Fibroblast of skin of left quadriceps (primary cell): ENCODE data around the gene BAHCC1.
A peak's percentile ranks its signal among the peaks of the same experiment; 100 is the strongest.
"Not testable (repeated sequence)": the region's sequence is repeated elsewhere in the genome, so short reads cannot be mapped to it uniquely, and the experiment has no call there.

ENCODE experiments used
- DNase-seq, 2 experiments: peaks; one replicate each; pipeline ENCODE4 v3.0.0-alpha.2; 2013; ENCODE audit warnings: low read depth in 2 of 2

BAHCC1 gene

DNA sequence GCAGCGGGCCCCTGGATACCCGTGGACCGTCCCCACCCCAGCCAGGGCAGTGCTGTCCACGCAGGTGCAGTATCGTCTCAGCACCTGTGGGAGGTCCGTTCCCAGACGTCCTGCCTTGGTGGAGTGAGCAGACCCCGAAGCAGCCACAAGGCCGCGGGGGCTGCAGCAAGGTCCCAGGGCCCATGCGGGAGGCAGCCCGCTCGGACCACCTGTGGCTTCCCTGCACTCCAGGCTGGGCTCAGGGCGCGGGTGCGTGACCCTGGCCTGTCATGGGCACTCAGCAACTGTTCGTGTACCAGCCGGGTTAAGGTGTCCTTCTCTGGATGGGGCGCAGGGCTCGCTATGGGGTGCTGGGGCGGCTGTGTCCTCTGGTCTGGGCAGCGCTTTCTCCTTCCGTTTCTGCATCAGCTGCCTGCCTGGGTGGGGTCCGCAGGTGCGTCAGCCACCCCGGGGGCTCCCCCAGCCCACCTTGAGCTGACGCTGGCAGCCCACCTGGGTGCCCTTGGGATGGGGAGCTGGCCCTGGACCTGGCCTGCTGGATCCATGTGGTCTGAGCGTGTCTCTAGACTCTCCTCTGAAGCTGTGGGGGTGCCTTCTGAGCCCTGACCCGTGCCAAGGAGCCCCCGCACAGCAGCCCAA lies 18.4 kb downstream of the BAHCC1 start:
- DNase-seq = no peak

GRCh38 chr17:81414756-81415516 lies 19.7 kb downstream of the BAHCC1 start:
- no peak for DNase-seq

GRCh38 chr17:81415681-81416080 lies 20.4 kb downstream of the BAHCC1 start:
- DNase-seq = no peak

GRCh38 chr17:81416612-81417011 lies 21.4 kb downstream of the BAHCC1 start:
- no peak for DNase-seq

- peak in 1 of 2 experiments; percentile 74 for DNase-seq
These were observed 22.0 kb downstream of the BAHCC1 start for GRCh38 chr17:81417049-81417878.

DNA sequence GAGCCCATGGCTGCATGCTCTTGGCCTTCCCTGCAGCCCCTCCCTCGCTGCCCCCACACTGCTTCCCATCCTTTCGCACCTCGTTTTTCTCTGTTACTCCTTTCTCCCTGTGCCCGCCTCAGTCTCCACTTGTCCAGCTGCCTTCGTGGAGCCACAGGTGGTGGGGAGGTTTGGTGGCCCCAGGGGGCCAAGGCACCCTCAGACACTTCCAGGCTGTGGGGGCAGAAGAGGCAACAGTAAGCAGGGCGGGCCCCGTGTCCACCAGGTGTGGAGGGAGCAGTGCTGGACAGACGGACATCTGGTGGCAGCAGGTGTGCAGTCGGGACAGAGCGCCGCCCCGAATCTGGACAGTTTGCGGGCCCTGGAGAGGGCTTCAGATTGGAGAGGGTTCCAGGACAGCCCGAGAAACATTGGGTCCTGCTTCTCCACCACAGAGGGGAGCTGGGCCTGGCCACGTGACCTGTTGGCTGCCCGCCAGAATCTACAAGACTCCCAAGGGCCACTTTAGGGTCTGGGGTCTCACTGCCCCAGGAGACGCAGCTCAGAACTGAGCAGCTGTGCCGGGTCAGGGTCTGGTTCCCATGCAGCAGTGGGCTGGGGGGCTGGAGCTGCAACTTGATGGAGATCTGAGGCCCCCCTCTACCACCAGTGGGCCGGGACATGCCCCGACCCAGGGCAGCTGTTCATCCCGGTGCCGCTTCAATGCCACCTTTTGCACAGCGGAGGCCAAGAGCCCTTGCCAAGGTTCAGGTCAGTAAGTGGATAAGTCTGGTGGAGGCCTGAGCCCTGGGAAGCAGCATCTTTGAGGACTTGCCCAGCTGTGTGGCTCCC lies 22.8 kb downstream of the BAHCC1 start:
- DNase-seq = no peak

- no peak for DNase-seq
These were observed 23.6 kb downstream of the BAHCC1 start for GRCh38 chr17:81418710-81419318.

GRCh38 chr17:81419319-81419885 lies 24.1 kb downstream of the BAHCC1 start:
- peak; percentile 96 for DNase-seq

- no peak for DNase-seq
These were observed 24.9 kb downstream of the BAHCC1 start for GRCh38 chr17:81419886-81420768.

GRCh38 chr17:81420769-81421462 lies 25.7 kb downstream of the BAHCC1 start:
- no peak for DNase-seq

- DNase-seq = peak; percentile 84 to 87
These were observed 27.8 kb downstream of the BAHCC1 start for GRCh38 chr17:81422776-81423697.

DNA sequence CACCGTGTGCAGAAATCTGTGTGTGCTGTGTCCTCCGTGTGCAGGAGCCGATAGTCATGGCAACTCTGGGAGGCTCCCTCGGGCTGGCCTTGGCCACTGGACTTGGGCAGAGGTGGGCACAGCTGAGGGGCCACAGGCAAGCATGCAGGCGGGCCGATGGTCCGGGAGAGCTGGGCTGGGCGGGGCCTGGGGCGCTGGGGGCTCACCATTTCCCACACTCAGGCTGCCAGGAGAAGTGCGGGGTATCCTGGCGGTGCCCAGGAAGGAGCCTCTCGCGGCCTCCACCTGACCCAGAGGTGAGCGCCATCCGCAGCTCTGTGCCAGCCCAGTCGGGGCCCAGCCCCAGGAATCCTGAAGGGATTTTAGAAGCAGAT lies 28.4 kb downstream of the BAHCC1 start:
- DNase-seq = no peak

DNA sequence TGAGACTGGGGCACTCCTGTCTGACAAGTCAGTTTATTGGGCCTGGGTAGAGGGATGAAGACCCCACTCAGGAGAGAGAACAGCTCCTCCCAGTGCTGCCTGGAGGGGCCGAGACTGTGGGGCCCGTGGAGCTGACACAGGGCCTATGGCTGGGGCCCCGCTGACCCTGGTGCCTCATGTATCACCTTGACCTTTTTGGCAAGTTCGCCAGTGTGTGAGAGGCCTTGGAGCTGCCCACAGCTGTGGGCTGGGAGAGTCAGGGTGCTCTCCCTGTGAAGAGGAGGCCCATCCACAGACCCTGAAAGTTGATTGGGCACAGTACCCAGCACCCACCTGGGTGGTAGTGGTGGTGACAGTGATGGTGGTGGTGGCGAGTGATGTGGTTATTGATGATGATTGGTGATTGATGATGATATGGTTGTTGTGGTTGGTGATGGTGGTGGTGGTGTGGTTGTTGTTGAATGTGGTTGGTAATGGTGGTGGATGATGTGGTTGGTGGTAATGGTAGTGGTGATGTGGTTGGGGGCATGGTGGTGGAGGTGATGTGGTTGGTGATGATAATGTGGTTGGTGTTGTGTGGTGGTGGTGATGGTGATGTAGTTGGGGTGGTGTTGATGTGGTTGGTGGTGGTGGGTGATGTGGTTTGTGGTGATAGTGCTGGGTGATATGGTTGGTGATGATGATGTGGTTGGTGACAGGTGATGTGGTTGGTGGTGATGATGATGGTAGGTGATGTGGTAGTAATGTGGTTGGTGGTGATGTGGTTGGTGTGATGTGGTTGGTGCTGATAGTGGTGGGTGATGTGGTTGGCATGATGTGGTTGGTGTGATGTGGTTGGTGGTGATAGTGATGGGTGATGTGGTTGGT lies 29.1 kb downstream of the BAHCC1 start:
- DNase-seq = no peak

DNA sequence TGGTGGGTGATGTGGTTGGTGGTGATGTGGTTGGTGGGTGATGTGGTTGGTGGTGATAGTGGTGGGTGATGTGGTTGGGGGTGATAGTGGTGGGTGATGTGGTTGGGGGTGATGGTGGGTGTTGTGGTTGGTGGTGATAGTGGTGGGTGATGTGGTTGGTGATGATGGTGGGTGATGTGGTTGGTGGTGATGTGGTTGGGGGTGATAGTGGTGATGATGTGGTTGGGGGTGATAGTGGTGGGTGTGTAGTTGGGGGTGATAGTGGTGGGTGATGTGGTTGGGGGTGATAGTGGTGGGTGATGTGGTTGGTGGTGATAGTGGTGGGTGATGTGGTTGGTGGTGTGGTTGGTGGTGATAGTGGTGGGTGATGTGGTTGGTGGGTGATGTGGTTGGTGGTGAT lies 29.8 kb downstream of the BAHCC1 start:
- DNase-seq = not testable (repeated sequence)

GRCh38 chr17:81425716-81426392 lies 30.6 kb downstream of the BAHCC1 start:
- not testable (repeated sequence) for DNase-seq

- DNase-seq = no peak
These were observed 31.3 kb downstream of the BAHCC1 start for GRCh38 chr17:81426393-81427172.
